NCI-H2196 (cell line): ENCODE measurements around the gene PDLIM7.

Experiments
- DNase-seq: peaks from one replicate; lab custom pipeline; 2025; ENCODE audit not compliant: unreplicated experiment; lab: John Stamatoyannopoulos, UW

The PDLIM7 gene

GRCh38 chr5:177446200-177447065 lies 51.0 kb downstream of the PDLIM7 start, which contains the start of gene PRR7:
PRR7 (plus strand) TSS chr5:177446814; CDS start chr5:177455068, 8,254 bp downstream.
- peak; percentile 83 for DNase-seq

DNA sequence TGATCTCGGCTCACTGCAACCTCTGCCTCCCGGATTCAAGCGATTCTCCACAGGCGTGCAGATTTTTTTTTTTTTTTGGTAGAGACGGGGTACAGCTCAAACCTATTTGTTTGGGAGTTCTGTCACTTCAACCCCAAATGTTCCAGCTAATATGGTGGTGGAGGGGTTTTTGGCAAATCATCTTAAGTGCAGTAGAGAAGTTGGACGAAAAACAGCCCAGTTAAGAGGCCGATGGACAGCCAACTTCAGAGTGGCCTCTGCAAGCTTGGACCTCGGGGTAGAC lies 51.5 kb downstream of the PDLIM7 start:
- DNase-seq: no peak

GRCh38 chr5:177445052-177445916 lies 52.1 kb downstream of the PDLIM7 start:
- no peak for DNase-seq

DNA sequence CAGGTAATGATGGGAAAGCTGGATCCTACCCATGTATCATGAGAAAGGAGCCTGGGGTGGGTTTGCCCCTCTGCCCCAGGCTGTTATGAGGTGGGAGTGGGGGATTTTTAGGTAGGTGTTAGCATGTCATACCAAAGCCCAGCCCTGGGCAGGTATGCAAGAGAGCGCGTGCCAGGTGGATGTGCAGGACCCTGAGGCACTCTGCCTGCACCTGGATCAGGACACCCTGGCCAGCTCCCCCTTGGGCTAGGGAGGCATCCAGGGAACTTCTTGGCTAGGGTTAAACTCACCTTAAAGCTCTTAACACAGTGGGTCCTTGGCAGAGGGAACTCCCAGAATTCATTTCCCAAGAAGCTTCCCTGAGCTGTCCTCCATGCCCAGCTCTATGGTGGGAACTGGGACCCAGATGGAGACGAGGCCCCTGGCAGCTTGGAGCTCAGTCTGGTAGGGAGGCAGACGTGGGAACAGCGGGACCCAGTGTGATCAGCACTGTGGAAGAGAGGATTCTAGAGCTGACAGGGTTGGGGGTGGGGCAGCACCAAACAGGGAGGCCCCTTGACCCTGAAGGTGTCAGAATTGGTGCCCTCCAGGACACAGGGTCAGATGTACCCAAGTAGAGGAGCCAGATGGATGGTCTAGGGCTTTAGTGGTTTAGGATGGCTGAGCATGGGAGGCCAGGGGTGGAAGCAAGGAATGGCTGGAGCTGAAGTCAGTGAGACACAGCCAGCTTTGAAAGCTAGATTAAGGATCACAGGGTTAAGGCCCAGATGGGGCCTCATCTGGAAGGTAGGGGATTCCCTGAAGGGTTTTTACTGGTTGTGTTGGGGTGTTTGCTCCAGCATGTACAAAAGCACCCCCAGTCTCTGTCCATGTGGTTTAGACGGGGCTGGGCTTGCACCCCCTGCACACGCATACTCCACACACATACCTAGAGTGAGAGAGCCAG lies 53.0 kb downstream of the PDLIM7 start:
- DNase-seq: no peak

DNA sequence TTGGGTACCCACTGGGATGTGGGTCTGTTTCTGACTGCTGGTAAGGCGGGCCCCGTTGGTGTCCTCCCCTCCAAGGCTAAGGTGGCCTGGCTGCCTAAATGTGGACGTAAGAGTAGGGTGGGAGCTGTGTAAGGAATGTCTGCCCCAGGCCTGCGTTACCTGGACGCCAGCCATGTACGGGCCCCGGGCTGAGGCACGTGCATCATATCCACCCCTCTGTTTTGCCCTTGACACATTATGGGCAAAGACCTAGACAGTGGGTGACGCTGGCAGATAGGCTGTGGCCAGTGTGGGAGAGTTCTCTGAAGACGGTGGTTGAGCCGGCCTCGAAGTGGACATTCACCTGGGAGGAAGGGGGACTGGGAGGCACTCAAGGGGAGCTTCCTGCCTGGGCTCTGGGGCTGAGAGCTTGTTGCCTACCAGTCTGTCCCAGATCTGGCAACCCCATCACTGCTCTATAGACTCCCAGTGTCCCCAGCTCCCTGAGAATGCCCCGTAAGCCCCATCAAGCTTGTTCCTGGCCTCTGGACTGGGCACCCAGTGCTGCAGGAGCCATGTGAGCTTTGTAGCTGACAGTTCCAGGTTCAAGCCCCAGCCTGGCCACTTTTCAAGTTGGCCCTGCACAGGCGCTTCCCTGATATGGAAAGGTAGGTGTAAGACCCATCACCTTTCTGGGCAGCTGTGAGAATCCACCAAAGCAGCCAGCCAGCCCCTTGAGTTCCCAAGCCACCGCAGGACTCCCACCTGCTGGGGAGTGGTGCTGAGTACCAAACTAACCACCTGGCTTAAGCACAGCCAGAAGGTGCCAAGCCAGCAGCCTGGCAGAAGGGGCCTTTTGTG lies 54.0 kb downstream of the PDLIM7 start:
- DNase-seq: no peak

GRCh38 chr5:177442066-177442826 lies 55.2 kb downstream of the PDLIM7 start:
- no peak for DNase-seq

DNA sequence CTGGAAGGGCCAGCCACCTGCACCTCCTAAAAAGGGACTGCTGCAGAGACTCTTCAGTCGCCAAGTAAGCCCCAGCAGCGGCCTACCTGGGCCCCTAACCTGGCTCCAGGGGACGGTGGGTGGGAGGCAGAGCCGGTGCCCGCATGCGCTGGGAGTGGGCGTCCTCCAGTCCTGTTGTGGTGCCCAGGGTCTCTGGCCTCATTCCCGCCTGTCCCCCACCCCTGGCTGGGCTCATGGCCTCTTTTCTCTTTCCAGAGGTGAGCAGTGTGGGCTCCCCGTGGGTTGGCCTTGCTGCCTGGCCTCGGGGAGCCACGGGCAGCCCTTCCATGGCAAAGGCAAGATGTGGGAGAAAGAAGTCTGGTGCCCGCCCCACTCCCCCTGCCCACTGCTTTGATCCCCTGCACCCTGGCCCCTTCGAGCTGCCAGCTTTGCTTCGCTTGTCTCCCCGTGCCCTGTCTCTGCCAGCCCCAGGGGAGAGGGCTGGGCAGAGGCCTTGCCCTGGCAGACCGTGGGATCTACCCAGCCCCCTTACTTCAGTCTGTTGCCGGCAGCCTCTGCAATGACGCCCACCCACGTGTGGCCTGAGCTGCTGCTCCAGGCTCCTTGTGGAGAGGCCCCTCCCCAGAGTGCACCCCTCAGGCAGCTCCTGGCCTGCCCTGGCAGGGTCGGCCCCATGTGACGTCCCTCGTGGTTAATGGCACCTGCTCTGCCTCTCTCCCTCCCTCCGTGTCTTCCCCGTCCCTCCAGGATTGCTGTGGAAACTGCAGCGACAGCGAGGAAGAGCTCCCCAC lies 56.2 kb downstream of the PDLIM7 start:
- no peak for DNase-seq

GRCh38 chr5:177440211-177440989 lies 57.0 kb downstream of the PDLIM7 start:
- DNase-seq: no peak

- no peak for DNase-seq
Observed at GRCh38 chr5:177439518-177440053, 57.8 kb downstream of the PDLIM7 start.

DNA sequence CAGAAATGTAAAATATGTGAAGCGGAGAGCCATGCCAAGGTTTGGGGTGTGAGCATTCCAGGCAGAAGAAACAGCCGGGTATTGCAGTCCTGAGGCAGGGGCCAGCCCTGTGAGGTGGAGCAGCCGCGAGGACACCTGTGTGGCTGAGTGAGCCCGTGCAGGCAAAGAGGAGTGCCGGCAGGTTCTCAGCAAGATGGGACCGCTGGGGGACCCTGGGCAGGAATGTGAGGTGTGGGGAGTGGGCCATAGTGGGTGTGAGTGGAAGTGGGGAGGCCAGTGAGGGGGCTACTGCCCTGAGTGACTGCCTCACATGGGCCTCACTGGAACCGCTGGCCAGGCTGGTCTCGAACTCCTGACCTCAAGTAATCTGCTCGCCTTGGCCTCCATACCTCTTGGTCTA lies 58.9 kb downstream of the PDLIM7 start:
- no peak for DNase-seq

GRCh38 chr5:177437623-177438022 lies 59.8 kb downstream of the PDLIM7 start:
- no peak for DNase-seq

GRCh38 chr5:177435847-177436536 lies 61.4 kb downstream of the PDLIM7 start:
- no peak for DNase-seq

DNA sequence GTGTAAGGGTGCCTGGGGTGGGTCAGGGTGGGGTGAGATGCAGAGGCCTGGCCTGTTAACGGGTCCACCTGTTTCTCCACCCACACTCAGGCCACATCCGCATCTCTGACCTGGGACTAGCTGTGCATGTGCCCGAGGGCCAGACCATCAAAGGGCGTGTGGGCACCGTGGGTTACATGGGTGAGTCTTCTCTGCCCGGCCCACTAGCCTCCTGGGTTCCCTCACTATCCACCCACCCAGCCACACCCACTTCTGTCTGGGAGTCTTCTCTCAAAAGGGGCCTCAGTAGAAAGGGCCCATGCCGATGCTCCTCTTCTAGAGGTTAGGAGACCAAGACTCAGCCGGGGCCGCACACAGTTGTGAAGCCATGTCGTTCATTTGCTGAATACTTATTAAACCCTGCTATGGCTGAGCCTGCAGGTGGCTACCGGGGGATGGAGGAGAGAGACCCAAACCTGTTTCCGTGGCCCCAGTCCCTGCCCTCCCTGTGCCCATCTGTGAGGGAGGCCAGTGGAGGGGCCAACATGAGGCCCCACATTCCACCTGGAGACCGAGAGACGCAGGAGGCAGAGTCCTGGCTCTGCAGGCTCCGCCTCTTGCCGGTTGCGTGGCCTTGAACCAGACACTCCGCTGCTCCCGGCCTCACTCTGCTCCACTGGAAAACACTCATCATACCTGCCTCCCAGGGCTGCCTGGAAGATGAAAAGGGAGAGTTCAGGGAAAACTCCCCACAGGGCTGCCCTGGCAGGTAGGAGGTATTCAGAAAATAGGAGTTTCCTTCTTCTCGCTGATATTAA lies 62.3 kb downstream of the PDLIM7 start:
- no peak for DNase-seq

DNA sequence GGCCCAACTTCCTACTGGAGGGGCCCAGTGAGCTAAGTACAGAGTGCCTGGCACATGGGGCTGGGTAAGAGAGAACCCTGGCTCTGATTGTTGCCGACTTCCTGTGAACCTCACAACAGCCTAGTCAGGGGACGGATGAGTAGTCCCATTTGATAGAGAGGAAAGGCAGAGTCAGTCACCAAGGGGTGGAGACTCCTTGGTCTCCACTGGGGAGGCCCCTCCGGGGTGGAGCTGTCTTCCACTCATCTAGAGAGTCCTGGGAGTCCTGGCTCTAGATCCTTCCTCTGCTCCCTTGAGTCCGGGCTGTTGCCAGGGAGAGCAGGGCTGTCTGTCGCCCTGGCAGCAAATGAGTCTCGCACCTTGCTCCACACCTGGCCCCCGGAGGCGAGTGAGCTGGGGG lies 63.0 kb downstream of the PDLIM7 start:
- DNase-seq: no peak

- DNase-seq: no peak
Observed at GRCh38 chr5:177433658-177434217, 63.7 kb downstream of the PDLIM7 start.
